Esophagus (tissue), 2 donors: ENCODE results near the gene C1orf226. TPM values are rescaled to one million over a fixed set of nuclear protein-coding genes. Genes with fewer than 3 reads are reported as not detected.

ENCODE experiments used
- H3K27ac ChIP-seq, 2 donors: one replicate each; pipeline ENCODE4 v1.5.1; 2013; ENCODE audit warnings: low read depth in 2 of 2, mild to moderate bottlenecking in 2 of 2, inconsistent platforms in 1 of 2, low read length in 1 of 2, moderate library complexity in 1 of 2
- H3K27me3 ChIP-seq, 2 donors: one replicate each; pipeline ENCODE4 v1.6.1; 2013; ENCODE audit warnings: low read length in 2 of 2, control low read depth in 1 of 2, mild to moderate bottlenecking in 1 of 2; ENCODE audit not compliant: insufficient read depth in 2 of 2, control insufficient read depth in 1 of 2
- H3K36me3 ChIP-seq, 2 donors: one replicate each; pipeline ENCODE4 v1.6.1; 2013; ENCODE audit warnings: low read length in 1 of 2; ENCODE audit not compliant: control insufficient read depth in 2 of 2, insufficient read depth in 2 of 2
- H3K4me1 ChIP-seq, 2 donors: one replicate each; pipeline ENCODE4 v1.6.1; 2013; ENCODE audit warnings: low read length in 1 of 2; ENCODE audit not compliant: control insufficient read depth in 2 of 2, insufficient read depth in 2 of 2
- H3K4me3 ChIP-seq, 2 donors: one replicate each; pipeline ENCODE4 v1.5.1; 2013; ENCODE audit warnings: low read length in 2 of 2, mild to moderate bottlenecking in 2 of 2, low read depth in 1 of 2, moderate library complexity in 1 of 2
- H3K9me3 ChIP-seq, 2 donors: one replicate each; pipeline ENCODE4 v1.6.1; 2013; ENCODE audit warnings: mild to moderate bottlenecking in 2 of 2, low read depth in 1 of 2, low read length in 1 of 2, moderate library complexity in 1 of 2; ENCODE audit not compliant: control insufficient read depth in 2 of 2, insufficient read depth in 1 of 2
- WGBS, 2 donors: extraction: QIAGEN DNeasy Blood & Tissue Kit; methylation state at CpG; one replicate each; pipeline ENCODE4 v1.1.7; 2013; 5-methylcytosine and 5-hydroxymethylcytosine counted together
- polyA plus RNA-seq, 2 donors: library from polyadenylated mRNA; stranded (reverse); fragments of 200-250 nt; gene quantifications; one replicate each; pipeline ENCODE4 v1.2.3, GENCODE V29; 2013
- donor health status: healthy with polysubstance abuse.
- donor health status: Bipolar disorder and iron deficiency.

C1orf226 gene
- polyA plus RNA-seq, 2 donors, result 2.2 to 4.5 TPM

DNA sequence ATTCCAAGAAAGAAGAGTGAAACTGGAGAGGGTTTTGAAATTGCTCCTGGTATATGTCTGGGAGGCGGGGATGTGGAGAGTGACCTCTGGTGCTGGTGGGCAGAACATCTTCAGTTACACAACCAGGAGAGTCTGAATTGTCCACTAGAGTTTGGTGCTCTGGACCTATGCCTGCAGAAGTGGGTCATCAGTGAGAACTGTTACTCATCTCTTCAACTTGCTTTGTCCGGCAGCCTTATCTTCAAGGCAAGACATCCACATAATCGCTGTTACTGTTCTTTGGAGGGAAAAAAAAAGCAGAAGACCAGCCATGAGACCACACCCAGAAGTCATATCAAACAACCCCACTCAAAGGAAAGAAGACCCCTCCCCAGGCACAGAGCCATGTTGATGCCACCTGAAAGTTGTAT, 15.5 kb downstream of the C1orf226 start:
- Histone ChIP-seq H3K36me3 (no peaks in the 10 kb centered on the region), H3K27ac (no peak overlapping the region), H3K4me1 (no peaks in the 10 kb centered on the region), H3K4me3 (no peak overlapping the region), H3K9me3 (no peaks in the 10 kb centered on the region), H3K27me3 (no peaks in the 10 kb centered on the region)
- WGBS, 2 donors, result 87 to 94% methylated on average over 3 of the region's 3 CpGs

DNA sequence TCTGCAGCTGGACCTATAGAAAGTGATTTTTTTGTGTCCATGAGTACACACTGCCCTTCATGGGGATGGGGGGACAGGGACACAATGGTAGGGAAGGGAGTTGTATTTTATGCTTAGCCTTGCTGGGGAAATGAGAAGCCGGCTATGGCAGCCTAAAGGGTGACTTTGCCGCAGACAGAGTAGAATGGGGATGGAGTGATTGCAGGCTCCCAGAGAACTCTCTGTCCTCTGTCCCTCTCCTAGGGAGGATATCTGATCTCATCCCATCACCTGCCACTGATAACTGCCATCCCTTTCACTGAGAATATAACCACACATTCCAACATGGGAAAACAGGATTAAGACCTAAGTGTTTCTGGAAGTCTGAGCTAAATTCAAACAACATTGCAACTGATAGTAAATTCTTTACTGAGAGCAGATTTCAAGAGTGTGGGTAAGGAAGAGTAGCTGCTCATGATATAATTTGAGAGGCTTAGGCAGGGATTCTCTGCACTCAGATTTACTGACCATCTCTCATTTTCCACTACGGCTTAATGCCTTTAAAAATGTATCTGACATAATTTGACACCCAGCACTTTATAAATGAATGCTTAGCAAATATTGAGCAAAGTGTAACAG, 16.5 kb downstream of the C1orf226 start:
- Histone ChIP-seq H3K4me3 (no peak overlapping the region), H3K27me3 (no peaks in the 10 kb centered on the region), H3K4me1 (no peaks in the 10 kb centered on the region), H3K27ac (no peak overlapping the region), H3K9me3 (no peaks in the 10 kb centered on the region), H3K36me3 (no peaks in the 10 kb centered on the region)
- WGBS, 2 donors, result 63 to 64% methylated on average over 3 of the region's 3 CpGs

DNA sequence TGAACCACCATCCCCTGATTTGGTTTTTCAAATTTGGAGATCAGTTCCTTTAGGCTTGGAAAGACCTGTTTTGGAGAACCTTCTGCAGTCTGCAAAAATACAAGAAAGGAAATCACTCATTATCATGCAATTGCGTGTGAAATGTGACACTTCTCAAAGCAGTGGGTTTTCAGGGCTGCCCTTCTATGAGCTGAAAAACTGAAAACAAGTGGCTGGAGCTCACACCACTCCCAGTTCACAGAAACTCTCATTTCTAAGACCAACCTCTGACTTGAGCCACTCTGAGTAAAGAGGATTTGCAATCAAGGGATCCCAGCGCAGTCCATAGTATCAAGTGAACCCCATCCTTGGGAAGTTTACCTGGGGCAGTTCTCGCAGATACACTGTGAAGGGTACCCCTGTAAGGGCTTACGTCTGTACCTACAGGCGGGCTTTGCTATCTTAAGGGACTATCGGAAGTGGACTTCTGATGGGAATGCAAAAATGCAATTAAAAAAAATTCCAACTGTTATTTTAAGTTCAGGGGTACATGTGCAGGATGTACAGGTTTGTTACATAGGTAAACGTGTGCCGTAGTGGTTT, 17.6 kb downstream of the C1orf226 start:
- 81 to 85% methylated on average over 8 of the region's 8 CpGs for WGBS, 2 donors
- Histone ChIP-seq H3K9me3 (no peaks in the 10 kb centered on the region), H3K4me1 (no peaks in the 10 kb centered on the region), H3K27me3 (no peaks in the 10 kb centered on the region), H3K4me3 (no peak overlapping the region), H3K27ac (no peak overlapping the region), H3K36me3 (no peaks in the 10 kb centered on the region)

DNA sequence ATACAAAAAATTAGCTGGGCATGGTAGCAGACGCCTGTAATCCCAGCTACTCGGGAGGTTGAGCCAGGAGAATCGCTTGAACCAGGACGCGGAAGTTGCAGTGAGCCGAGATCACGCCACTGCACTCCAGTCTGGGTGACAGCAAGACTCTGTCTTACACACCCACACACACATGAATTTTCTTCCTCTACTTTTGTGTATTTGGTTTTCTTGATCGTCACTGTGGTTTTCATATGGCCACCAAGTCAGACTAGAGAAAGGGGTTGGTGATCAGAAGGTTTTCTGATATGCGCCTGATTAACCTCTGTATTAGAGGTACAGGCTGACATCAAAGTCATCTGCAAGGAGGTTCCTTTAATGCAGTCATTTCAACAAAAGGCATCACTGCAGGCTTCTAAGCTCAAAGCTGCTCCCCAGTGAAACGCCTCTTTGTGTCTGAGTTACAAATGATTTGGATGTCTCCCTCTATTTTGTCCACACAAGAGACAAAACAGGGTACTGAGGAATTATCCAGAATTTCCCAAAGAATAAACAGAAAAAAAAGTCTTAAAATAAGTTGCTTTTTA, 19.3 kb downstream of the C1orf226 start:
- no peak overlapping the region for H3K4me3 ChIP-seq
- H3K27me3 ChIP-seq, result no peaks in the 10 kb centered on the region
- H3K36me3 ChIP-seq, result no peaks in the 10 kb centered on the region
- WGBS, 2 donors, result 87 to 89% methylated on average over 10 of the region's 10 CpGs
- no peaks in the 10 kb centered on the region for H3K4me1 ChIP-seq
- no peak overlapping the region for H3K27ac ChIP-seq
- no peaks in the 10 kb centered on the region for H3K9me3 ChIP-seq

DNA sequence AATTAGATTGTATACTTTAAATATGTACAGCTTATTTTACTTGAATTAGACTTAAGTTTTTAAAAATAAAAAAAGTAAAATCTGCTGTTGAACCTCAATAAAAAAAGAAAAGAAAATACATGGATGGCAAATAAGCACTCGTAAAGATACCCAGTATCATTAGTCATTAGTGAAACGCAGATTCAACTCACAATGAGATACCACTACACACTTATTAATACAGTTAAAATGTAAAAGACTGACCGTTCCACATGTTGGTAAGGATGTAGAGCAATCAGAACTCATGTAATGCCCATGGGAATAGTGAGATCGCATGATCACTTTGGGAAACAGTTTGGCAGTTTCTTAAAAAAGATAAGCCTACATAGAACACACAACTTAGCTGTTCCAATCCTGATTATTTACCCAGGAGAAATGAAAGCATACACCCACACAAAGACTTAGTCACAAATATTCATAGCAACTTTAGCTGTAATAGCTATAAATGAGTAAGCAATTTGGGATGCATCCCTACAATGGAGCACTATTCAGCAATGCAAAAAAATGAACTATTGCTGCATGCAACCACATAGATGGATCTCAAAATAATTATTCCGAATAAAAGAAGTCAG, 23.1 kb downstream of the C1orf226 start:
- no peaks in the 10 kb centered on the region for H3K27me3 ChIP-seq
- no peaks in the 10 kb centered on the region for H3K36me3 ChIP-seq
- H3K4me3 ChIP-seq, result no peak overlapping the region
- H3K4me1 ChIP-seq, result no peaks in the 10 kb centered on the region
- H3K9me3 ChIP-seq, result no peaks in the 10 kb centered on the region
- H3K27ac ChIP-seq, result no peak overlapping the region
- 60 to 68% methylated on average over 5 of the region's 5 CpGs for WGBS, 2 donors

DNA sequence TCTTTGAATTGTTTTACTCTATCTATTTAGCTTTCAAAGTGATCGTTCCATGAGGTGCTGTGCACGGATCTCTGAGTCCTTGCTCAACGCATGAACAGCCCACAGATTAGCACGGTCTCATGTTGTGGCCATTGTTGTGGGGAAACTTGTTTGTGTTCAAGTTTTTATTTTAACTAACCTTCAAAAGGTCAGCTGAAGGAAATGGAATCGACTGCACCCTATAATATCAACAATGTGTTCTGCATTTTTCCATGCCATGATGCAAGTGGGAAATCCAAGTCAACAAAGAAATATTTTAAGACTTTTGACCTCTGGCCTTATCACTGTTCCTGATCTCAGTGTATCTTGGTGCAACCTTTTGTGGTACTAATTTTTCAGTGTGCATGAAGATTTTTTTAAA, 24.3 kb downstream of the C1orf226 start:
- WGBS, 2 donors, result 56 to 58% methylated on average over 5 of the region's 5 CpGs
- Histone ChIP-seq H3K27ac (no peak overlapping the region), H3K9me3 (no peaks in the 10 kb centered on the region), H3K4me1 (no peaks in the 10 kb centered on the region), H3K27me3 (no peaks in the 10 kb centered on the region), H3K4me3 (no peak overlapping the region), H3K36me3 (no peaks in the 10 kb centered on the region)

DNA sequence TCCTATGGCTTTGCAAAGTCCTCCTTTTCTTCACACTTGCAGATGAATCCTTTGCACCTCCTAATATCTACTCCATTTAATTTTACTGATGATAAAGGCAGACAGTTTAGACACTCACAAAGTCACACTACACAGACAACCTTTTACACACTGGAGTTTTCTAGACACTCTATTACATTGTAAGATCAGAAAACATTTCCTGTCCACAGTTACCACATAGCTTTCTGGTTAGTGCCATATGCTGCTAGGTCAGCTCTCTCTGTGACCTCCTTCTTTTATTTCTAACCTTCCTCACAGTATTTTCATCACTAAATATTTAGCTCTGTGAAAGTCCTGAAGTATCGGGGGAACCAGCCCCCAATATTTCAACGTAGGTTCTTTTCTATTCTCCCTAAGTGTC, 25.3 kb downstream of the C1orf226 start:
- WGBS, 2 donors, result 95 to 98% methylated on average over 2 of the region's 2 CpGs

DNA sequence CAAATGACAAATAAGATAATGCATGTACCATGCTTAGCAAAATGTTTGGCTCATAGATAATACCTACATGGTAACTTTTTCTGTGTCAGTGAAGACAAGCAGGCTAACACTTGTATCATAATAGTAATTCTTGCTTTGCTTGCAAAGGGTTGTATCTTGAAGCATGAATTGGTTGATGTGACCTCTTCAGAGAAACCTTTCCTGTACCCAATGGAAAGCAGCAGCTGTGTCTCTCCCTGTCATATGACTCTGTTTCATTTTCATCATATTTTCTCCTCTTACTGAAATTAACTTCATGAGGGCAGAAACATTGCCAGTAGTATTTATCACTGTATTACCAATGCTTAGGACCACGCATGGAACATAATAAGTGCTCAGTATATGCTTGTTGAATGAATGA, 26.0 kb downstream of the C1orf226 start:
- Histone ChIP-seq H3K4me1 (no peaks in the 10 kb centered on the region), H3K27me3 (no peaks in the 10 kb centered on the region), H3K4me3 (no peak overlapping the region), H3K36me3 (no peaks in the 10 kb centered on the region), H3K27ac (no peak overlapping the region), H3K9me3 (no peaks in the 10 kb centered on the region)
- 93 to 100% methylated on average over 1 of the region's 1 CpG for WGBS, 2 donors

More for the DNA sequence above, 25.3 kb downstream of the C1orf226 start:
- H3K27me3 ChIP-seq, result no peaks in the 10 kb centered on the region
- H3K9me3 ChIP-seq, result no peaks in the 10 kb centered on the region
- no peaks in the 10 kb centered on the region for H3K4me1 ChIP-seq
- no peak overlapping the region for H3K27ac ChIP-seq
- no peak overlapping the region for H3K4me3 ChIP-seq
- no peaks in the 10 kb centered on the region for H3K36me3 ChIP-seq

DNA sequence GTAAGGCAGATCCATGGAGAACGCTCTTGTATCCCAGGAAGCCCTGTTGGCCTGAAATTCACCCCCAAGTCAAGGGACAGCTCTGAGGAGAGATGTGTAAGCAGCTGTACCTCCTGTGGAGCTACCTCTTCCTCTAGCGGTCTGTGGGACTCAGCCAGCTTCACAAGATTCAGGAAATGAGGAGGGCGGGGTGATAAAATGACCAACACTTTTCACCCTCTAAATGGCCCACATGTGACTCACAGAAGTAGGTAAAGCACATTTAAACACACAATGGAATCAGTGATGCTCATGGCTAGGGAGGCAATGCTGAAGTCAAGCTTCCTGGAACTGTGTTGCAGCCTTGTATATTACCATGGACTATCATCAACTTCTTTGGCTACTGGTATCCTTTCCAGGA, 30.5 kb downstream of the C1orf226 start, which contains the start of gene SH2D1B:
TSS of gene SH2D1B (minus strand) at position 135 of the 400 bp plus-strand sequence. CDS start at position 15, 120 bp downstream.
- Histone ChIP-seq H3K4me1 (no peaks in the 10 kb centered on the region), H3K9me3 (no peaks in the 10 kb centered on the region), H3K27ac (no peak within 1 kb of the TSS), H3K36me3 (no peaks in the 10 kb centered on the region), H3K27me3 (no peaks in the 10 kb centered on the region), H3K4me3 (no peak within 1 kb of the TSS)
- WGBS, 2 donors, result 67 to 82% methylated on average over 3 of the region's 3 CpGs
